GM21381 (cell line): ENCODE measurements around the gene NPL.

Source experiments
- ATAC-seq: cut with Tn5 transposase; IDR thresholded peaks from one replicate; pipeline ENCODE4 v1.9.1; 2021; ENCODE audit warnings: mild to moderate bottlenecking, moderate library complexity; ENCODE audit not compliant: unreplicated experiment

NPL gene

DNA sequence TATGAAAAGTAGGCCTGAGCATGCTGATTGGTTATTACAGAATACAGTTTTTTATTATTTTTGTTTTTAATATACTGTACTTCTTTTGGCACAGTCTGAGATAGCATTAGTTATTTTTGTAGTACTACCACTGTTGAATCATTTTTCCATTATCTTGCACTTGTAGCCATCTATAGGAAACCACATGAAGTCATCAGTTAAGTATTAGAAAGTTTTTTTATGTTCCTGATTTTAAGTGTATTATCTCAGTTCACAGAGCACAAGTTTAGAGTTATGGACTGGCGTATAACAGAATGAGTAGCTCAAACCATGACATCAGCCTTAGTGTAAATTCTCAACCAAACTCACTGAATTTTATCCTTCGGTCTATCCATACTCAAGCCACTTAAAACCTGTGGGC lies 72.4 kb downstream of the NPL start:
- no peak for ATAC-seq

GRCh38 chr1:182862827-182863226 lies 73.3 kb downstream of the NPL start:
- ATAC-seq = no peak

DNA sequence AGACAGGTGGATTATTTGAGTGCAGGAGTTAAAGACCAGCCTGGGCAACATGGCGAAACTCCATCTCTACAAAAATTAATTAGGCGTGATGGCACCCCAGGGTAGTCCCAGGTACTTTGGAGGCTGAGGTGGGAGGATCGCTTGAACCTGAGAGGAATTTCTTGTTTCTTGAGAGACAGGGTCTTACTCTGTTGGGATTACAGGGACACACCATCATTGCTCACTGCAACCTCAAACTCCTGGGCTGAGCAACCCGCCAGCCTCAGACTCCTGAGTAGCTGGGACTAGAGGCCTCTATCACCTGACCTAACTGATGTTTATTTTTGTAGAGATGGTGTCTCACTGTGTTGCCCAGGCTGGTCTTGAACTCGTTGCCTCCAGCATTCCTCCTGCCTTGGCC lies 74.4 kb downstream of the NPL start:
- no peak for ATAC-seq

DNA sequence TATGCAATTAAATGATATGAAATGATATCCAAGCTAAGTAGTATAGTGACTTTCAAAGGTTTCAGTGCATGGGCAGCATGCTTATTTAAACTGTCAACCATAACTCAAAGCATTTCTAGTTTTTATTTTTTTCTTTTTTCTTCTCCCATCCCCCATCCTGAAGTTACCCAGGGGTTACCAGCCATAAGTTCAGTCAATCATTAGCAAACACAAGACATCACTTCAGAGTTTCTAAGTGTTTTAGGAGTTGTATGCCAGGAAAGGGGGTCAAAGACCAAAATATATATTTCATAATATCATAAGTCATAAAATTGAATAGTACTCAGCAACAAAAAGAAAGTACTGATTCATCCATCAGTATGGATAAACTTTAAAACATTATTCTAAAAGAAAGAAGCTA lies 78.3 kb downstream of the NPL start:
- ATAC-seq = no peak

- no peak for ATAC-seq
Observed at GRCh38 chr1:182869241-182869666, 79.7 kb downstream of the NPL start.

DNA sequence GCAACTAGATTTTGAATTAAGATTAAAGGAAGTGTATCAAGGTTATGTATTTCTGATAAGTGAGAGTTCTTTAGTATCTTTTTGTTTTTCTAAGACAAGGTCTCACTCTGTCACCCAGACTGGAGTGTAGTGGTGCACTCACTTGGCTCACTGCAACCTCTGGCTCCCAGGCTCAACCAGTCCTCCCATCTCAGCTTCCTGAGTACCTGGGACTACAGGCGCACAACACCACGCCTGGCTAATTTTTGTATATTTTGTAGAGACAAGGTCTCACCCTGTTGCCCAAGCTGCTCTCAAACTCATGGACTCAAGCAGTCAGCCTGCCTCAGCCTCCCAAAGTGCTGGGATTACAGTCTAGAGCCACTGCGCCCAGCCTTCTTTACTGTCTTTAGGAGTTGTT lies 83.3 kb downstream of the NPL start:
- ATAC-seq = no peak

DNA sequence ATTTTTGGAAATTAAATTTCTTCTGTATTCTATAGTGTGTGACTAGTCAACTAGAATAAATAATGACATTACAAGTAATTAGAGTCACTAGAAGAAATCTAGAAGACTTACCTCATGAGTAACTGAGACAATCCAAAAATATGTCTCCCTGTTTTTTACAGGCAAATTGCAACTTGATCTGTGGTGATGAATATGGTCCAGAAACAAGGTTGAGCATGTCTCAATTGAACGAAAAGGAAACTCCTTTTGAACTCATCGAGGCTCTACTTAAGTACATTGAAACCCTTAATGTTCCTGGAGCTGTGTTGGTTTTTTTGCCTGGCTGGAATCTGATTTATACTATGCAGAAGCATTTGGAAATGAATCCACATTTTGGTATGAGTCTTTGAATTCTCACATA lies 86.3 kb downstream of the NPL start:
- no peak for ATAC-seq

DNA sequence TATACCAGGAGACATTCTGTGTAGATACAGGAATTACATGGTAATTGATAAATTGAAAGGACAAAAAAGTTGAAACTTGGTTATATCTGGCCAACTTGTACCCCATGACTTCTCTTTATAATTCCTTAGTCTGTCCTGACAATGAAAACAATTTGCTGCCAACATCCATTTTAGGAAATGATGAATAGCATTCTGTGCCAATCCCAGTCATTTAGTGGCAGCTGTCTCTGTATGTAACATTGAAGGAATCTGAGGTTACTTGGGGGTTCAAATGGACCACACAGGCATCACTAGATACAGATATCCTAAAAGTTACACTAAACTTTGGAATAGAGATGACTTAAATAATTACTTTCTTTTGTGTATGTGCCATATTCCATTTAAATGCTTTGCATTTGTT lies 87.8 kb downstream of the NPL start:
- no peak for ATAC-seq

DNA sequence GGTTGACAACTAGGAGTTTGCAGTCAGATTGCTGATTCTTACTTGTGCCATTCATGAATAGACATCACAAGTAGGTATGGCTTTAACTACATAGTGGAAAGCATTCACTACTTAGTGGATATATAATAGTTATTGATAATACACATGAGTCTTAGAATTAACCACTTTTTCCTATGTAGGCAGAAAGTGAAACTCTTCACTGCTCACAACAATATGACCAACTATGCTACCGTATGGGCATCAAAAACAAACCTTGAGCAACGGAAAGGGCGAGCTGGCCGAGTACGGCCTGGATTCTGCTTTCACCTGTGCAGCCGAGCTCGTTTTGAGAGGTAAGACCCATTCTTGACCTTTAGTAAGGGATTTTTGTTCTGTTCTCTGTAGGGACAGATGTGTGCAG lies 88.3 kb downstream of the NPL start:
- no peak for ATAC-seq
